Left ventricle myocardium superior (tissue), 1 donor: ENCODE results near the gene OPCML. TPM values are rescaled to one million over a fixed set of nuclear protein-coding genes. Genes with fewer than 3 reads are reported as not detected.

Experiments
- ATAC-seq: fragments of 200-7000 bp; cut with Tn5 transposase; one replicate; pipeline ENCODE4 v1.9.1; 2020; ENCODE audit warnings: mild to moderate bottlenecking, moderate library complexity
- DNase-seq: peaks from one replicate; pipeline ENCODE4 v3.0.0-alpha.2; 2020
- intact Hi-C: fragments of 100-400 bp; cut with micrococcal nuclease; formaldehyde crosslinking; loops from one replicate; pipeline ENCODE4 v1.11.0; 2022
- total RNA-seq: library from RNA; stranded (reverse); fragmentation: NEBNext Ultra II Directional; extraction: Animal tissue kit (Norgen Biotek cat#: 25700); gene quantifications from one replicate; pipeline ENCODE4 v1.2.1, GENCODE V29; 2021
- donor health status: DM: no; HTN: yes; CAD: no; lungs with severe emphysema.

OPCML gene
- total RNA-seq, 1 donor from 2014 or later = 0.37 TPM

GRCh38 chr11:132790466-132790865 is 741.8 kb downstream of the OPCML start:
- intact Hi-C loops = no loop called here
- ATAC-seq = no peak

GRCh38 chr11:132788816-132789325 is 743.4 kb downstream of the OPCML start:
- intact Hi-C loops = no loop called here
- no peak for ATAC-seq

More at GRCh38 chr11:132790466-132790865, 741.8 kb downstream of the OPCML start:
- DNase-seq = no peak

GRCh38 chr11:132785878-132786277 is 746.4 kb downstream of the OPCML start:
- no peak for ATAC-seq
- intact Hi-C loops = no loop called here
- no peak for DNase-seq

More at GRCh38 chr11:132788816-132789325, 743.4 kb downstream of the OPCML start:
- no peak for DNase-seq

GRCh38 chr11:132784441-132784840 is 747.9 kb downstream of the OPCML start:
- intact Hi-C loops = no loop called here
- peak; percentile 98 for ATAC-seq
- DNase-seq = peak; percentile 43

- ATAC-seq (no peak), DNase-seq (no peak)
- intact Hi-C loops = no loop called here
These were observed 750.2 kb downstream of the OPCML start for GRCh38 chr11:132782102-132782501.

GRCh38 chr11:132780046-132780445 is 752.3 kb downstream of the OPCML start:
- ATAC-seq (no peak), DNase-seq (no peak)
- intact Hi-C loops = no loop called here

- intact Hi-C loops = no loop called here
These were observed 752.8 kb downstream of the OPCML start for GRCh38 chr11:132779497-132779896.

GRCh38 chr11:132777067-132777975 is 755.0 kb downstream of the OPCML start:
- ATAC-seq (no peak), DNase-seq (no peak)
- intact Hi-C loops = no loop called here

More at GRCh38 chr11:132779497-132779896, 752.8 kb downstream of the OPCML start:
- DNase-seq (no peak), ATAC-seq (no peak)

- DNase-seq = no peak
- ATAC-seq = no peak
- intact Hi-C loops = no loop called here
These were observed 758.5 kb downstream of the OPCML start for GRCh38 chr11:132773751-132774150.

GRCh38 chr11:132772703-132773545 is 759.4 kb downstream of the OPCML start:
- DNase-seq = no peak
- ATAC-seq = no peak
- intact Hi-C loops = no loop called here

- DNase-seq (no peak), ATAC-seq (no peak)
- intact Hi-C loops = no loop called here
These were observed 760.6 kb downstream of the OPCML start for GRCh38 chr11:132771746-132772145.

- ATAC-seq (no peak), DNase-seq (no peak)
- intact Hi-C loops = no loop called here
These were observed 761.3 kb downstream of the OPCML start for GRCh38 chr11:132770829-132771530.

GRCh38 chr11:132763503-132763902 is 768.8 kb downstream of the OPCML start:
- intact Hi-C loops = no loop called here
- ATAC-seq (no peak), DNase-seq (no peak)

GRCh38 chr11:132755934-132756333 is 776.4 kb downstream of the OPCML start:
- no peak for ATAC-seq
- DNase-seq = no peak
- intact Hi-C loops = no loop called here

GRCh38 chr11:132751516-132752250 is 780.6 kb downstream of the OPCML start:
- intact Hi-C loops = no loop called here
- DNase-seq (no peak), ATAC-seq (no peak)

GRCh38 chr11:132746305-132746704 is 786.0 kb downstream of the OPCML start:
- intact Hi-C loops = no loop called here
- DNase-seq = no peak
- ATAC-seq = no peak

GRCh38 chr11:132745306-132745705 is 787.0 kb downstream of the OPCML start:
- intact Hi-C loops = no loop called here
- DNase-seq = no peak
- ATAC-seq = no peak

GRCh38 chr11:132744771-132745170 is 787.5 kb downstream of the OPCML start:
- intact Hi-C loops = no loop called here
- DNase-seq (no peak), ATAC-seq (no peak)

GRCh38 chr11:132743601-132744000 is 788.7 kb downstream of the OPCML start:
- DNase-seq (no peak), ATAC-seq (no peak)
- intact Hi-C loops = no loop called here
